GM08714 (cell line): ENCODE results near the gene RNF212.

ENCODE experiments used
- H3K4me3 ChIP-seq: fragments of 200-500 bp; sonication (Bioruptor generic); 2 replicates; pipeline ENCODE4 v1.5.1; 2014; ENCODE audit warnings: mild to moderate bottlenecking, low read length, inconsistent platforms
- ZNF274 ChIP-seq: IDR thresholded peaks from 2 replicates; pipeline ENCODE4 v1.6.1; 2012; ENCODE audit warnings: mild to moderate bottlenecking, low read depth, low read length

RNF212 gene

GRCh38 chr4:1077711-1078477 lies 35.5 kb downstream of the RNF212 start:
- TF ChIP-seq ZNF274, result no peak
- no peak overlapping the region for H3K4me3 ChIP-seq

GRCh38 chr4:1075809-1076699 lies 37.3 kb downstream of the RNF212 start:
- no peak overlapping the region for H3K4me3 ChIP-seq
- no peak for TF ChIP-seq ZNF274

- TF ChIP-seq ZNF274, result no peak
- H3K4me3 ChIP-seq, result no peak overlapping the region
Measured at GRCh38 chr4:1075225-1075624, 38.1 kb downstream of the RNF212 start.

GRCh38 chr4:1074077-1074476 lies 39.3 kb downstream of the RNF212 start:
- no peak overlapping the region for H3K4me3 ChIP-seq
- TF ChIP-seq ZNF274, result no peak

GRCh38 chr4:1072830-1073446 lies 40.4 kb downstream of the RNF212 start:
- TF ChIP-seq ZNF274, result no peak
- no peak overlapping the region for H3K4me3 ChIP-seq

- no peak overlapping the region for H3K4me3 ChIP-seq
- no peak for TF ChIP-seq ZNF274
Measured at GRCh38 chr4:1069394-1069793, 44.0 kb downstream of the RNF212 start.

- H3K4me3 ChIP-seq, result no peak overlapping the region
- TF ChIP-seq ZNF274, result no peak
Measured at GRCh38 chr4:1065732-1066131, 47.6 kb downstream of the RNF212 start.

- no peak for TF ChIP-seq ZNF274
- H3K4me3 ChIP-seq, result no peak overlapping the region
Measured at GRCh38 chr4:1062419-1062818, 50.9 kb downstream of the RNF212 start.

GRCh38 chr4:1061760-1062159 lies 51.6 kb downstream of the RNF212 start:
- no peak overlapping the region for H3K4me3 ChIP-seq
- TF ChIP-seq ZNF274, result no peak

GRCh38 chr4:1061056-1061700 lies 52.2 kb downstream of the RNF212 start:
- TF ChIP-seq ZNF274, result no peak
- no peak overlapping the region for H3K4me3 ChIP-seq

- H3K4me3 ChIP-seq, result no peak overlapping the region
- no peak for TF ChIP-seq ZNF274
Measured at GRCh38 chr4:1060621-1061020, 52.7 kb downstream of the RNF212 start.

- H3K4me3 ChIP-seq, result no peak overlapping the region
- TF ChIP-seq ZNF274, result no peak
Measured at GRCh38 chr4:1060121-1060520, 53.2 kb downstream of the RNF212 start.

GRCh38 chr4:1058997-1059665 lies 54.2 kb downstream of the RNF212 start:
- no peak for TF ChIP-seq ZNF274
- H3K4me3 ChIP-seq, result no peak overlapping the region
